NB4 (cell line): ENCODE results near the gene SLC2A1.

Source experiments
- MAX ChIP-seq: IDR thresholded peaks from 2 replicates; pipeline ENCODE4 v1.6.1; 2011; ENCODE audit warnings: low read depth, low read length
- MYC ChIP-seq: IDR thresholded peaks from 2 replicates; pipeline ENCODE4 v1.6.1; 2011; ENCODE audit warnings: low read depth, low read length
- POLR2A ChIP-seq: IDR thresholded peaks from 2 replicates; pipeline ENCODE4 v1.6.1; 2011; ENCODE audit warnings: mild to moderate bottlenecking; ENCODE audit not compliant: insufficient read length; ENCODE audit errors: extremely low read depth
- TF ChIP-seq, protein P1 (sequence below): IDR thresholded peaks from one replicate; pipeline ENCODE4 v1.5.1; 2012; ENCODE audit warnings: low read depth, low read length

DNA sequence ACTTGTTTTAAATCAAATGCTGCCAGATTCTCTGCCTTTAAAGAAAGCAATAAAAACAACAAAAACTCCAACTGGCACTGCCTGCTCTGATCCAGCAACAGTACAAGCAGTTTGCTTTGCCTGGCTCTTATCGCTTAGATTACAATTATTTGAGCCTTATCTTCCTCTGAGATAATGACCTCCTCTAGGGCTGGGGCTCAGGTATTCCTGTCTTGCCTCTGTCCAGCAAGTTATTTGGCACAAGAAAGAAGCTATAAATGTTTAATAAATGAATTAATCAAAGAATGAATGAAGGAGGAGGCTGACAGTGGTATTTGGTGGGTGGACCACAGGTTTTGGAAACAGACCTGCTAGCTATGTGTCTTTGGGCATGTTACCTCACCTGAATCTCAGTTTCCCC lies 6.7 kb upstream of the SLC2A1 start:
- TF ChIP-seq, protein P1, sequence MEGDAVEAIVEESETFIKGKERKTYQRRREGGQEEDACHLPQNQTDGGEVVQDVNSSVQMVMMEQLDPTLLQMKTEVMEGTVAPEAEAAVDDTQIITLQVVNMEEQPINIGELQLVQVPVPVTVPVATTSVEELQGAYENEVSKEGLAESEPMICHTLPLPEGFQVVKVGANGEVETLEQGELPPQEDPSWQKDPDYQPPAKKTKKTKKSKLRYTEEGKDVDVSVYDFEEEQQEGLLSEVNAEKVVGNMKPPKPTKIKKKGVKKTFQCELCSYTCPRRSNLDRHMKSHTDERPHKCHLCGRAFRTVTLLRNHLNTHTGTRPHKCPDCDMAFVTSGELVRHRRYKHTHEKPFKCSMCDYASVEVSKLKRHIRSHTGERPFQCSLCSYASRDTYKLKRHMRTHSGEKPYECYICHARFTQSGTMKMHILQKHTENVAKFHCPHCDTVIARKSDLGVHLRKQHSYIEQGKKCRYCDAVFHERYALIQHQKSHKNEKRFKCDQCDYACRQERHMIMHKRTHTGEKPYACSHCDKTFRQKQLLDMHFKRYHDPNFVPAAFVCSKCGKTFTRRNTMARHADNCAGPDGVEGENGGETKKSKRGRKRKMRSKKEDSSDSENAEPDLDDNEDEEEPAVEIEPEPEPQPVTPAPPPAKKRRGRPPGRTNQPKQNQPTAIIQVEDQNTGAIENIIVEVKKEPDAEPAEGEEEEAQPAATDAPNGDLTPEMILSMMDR = no peak
- TF ChIP-seq MAX (no peak), POLR2A (no peak), MYC (no peak)
